C4-2B (cell line): ENCODE results near the gene PLA2G15.

Experiments
- H3K27ac ChIP-seq: fragments of 450-650 bp; 2 replicates; pipeline ENCODE4 v1.5.1; 2017
- CTCF ChIP-seq: fragments of 450-650 bp; conservative IDR thresholded peaks from 2 replicates; pipeline ENCODE4 v1.5.1; 2017; ENCODE audit warnings: mild to moderate bottlenecking
- ZFX ChIP-seq: fragments of 450-650 bp; IDR thresholded peaks from 2 replicates; pipeline ENCODE4 v1.6.1; 2017

PLA2G15 gene

GRCh38 chr16:68233085-68233834, 11.9 kb upstream of the PLA2G15 start:
- no peak for TF ChIP-seq CTCF
- no peak for TF ChIP-seq ZFX
- H3K27ac ChIP-seq: peak overlapping the region; percentile 97; the same call in 1 of the 2 replicates

- TF ChIP-seq CTCF: no peak
- no peak for TF ChIP-seq ZFX
Observed at GRCh38 chr16:68233835-68234187, 11.4 kb upstream of the PLA2G15 start.

GRCh38 chr16:68234188-68235107, 10.7 kb upstream of the PLA2G15 start:
- H3K27ac ChIP-seq: peak overlapping the region; percentile 97
- no peak for TF ChIP-seq CTCF
- no peak for TF ChIP-seq ZFX

More at GRCh38 chr16:68233835-68234187, 11.4 kb upstream of the PLA2G15 start:
- peak overlapping the region; percentile 97 for H3K27ac ChIP-seq

GRCh38 chr16:68235108-68235886, 9.9 kb upstream of the PLA2G15 start:
- peak; percentile 61 for TF ChIP-seq CTCF
- peak; percentile 82 for TF ChIP-seq ZFX

GRCh38 chr16:68235887-68236136, 9.4 kb upstream of the PLA2G15 start, which contains the start of gene ESRP2:
ESRP2 (minus strand) TSS chr16:68236127; CDS start chr16:68236045, 82 bp downstream.
- no peak for TF ChIP-seq CTCF
- TF ChIP-seq ZFX: no peak
- peak within 1 kb of the TSS; percentile 97 for H3K27ac ChIP-seq

More at GRCh38 chr16:68235108-68235886, 9.9 kb upstream of the PLA2G15 start:
- H3K27ac ChIP-seq: peak overlapping the region; percentile 97

- TF ChIP-seq CTCF (no peak), ZFX (no peak)
- peak overlapping the region; percentile 97 for H3K27ac ChIP-seq
Observed at GRCh38 chr16:68236137-68236825, 8.9 kb upstream of the PLA2G15 start.
